Stimulated activated CD4-positive, alpha-beta T cell treated with anti-CD3 and anti-CD28 coated beads, Interleukin-1b, Interleukin-23, amount 100 ng/mL, for 4 hours (primary cell): ENCODE measurements around the gene CCR4.
A peak's percentile ranks its signal among the peaks of the same experiment; 100 is the strongest.
"Not testable (repeated sequence)": the region's sequence is repeated elsewhere in the genome, so short reads cannot be mapped to it uniquely, and the experiment has no call there.

Source experiments
- DNase-seq, 2 donors: peaks; one replicate each; pipeline ENCODE4 v3.0.0-alpha.2; 2020; ENCODE audit warnings: low read depth in 2 of 2

The CCR4 gene

GRCh38 chr3:32951410-32951811 lies at the start of gene CCR4:
CCR4 (plus strand) TSS chr3:32951644; CDS start chr3:32953423, 1,779 bp downstream.
- DNase-seq: peak; percentile 46 to 47

DNA sequence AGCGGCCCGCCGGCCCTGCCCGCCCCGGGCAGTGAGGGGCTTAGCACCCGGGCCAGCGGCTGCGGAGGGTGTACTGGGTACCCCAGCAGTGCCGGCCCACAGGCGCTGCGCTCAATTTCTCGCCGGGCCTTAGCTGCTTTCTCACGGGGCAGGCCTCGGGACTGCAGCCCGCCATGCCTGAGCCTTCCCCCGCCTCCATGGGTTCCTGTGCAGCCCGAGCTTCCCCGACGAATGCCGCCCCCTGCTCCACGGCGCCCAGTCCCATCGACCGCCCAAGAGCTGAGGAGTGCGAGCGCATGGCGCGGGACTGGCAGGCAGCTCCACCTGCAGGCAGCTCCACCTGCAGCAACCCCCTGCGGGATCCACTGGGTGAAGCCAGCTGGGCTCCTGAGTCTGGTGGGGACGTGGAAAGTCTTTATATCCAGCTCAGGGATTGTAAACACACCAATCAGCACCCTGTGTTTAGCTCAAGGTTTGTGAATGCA lies 48.5 kb upstream of the CCR4 start:
- peak; percentile 21 to 32 for DNase-seq

GRCh38 chr3:32903953-32904352 lies 47.5 kb upstream of the CCR4 start:
- no peak for DNase-seq

- DNase-seq: no peak
These were observed 41.4 kb upstream of the CCR4 start for GRCh38 chr3:32909999-32910398.

- DNase-seq: no peak
These were observed 40.5 kb upstream of the CCR4 start for GRCh38 chr3:32910954-32911353.

- no peak for DNase-seq
These were observed 39.4 kb upstream of the CCR4 start for GRCh38 chr3:32912046-32912445.

GRCh38 chr3:32913790-32914446 lies 37.5 kb upstream of the CCR4 start:
- DNase-seq: no peak

GRCh38 chr3:32919920-32920319 lies 31.5 kb upstream of the CCR4 start:
- DNase-seq: no peak

DNA sequence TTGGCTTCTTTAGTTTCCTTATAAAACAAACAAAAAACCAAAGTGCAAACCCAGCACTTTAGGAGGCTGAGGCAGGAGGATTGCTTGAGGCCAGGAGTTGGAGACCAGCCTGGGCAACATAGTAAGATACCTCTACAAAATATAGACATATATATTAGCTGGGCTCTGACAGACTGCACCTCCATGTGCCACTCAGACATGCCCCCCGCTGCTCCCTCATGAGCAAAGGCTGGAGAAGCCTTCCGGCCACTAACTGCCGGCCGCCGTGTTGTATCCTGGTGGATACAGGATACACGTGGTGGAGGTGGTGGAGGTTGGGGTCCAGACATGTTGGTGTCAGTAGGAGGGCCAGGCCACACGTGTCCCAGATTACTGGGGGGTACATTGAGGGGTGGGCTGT lies 29.4 kb upstream of the CCR4 start:
- no peak for DNase-seq

- DNase-seq: no peak
These were observed 21.3 kb upstream of the CCR4 start for GRCh38 chr3:32930161-32930560.

- DNase-seq: not testable (repeated sequence)
These were observed 20.2 kb upstream of the CCR4 start for GRCh38 chr3:32931273-32931672.

GRCh38 chr3:32934150-32934742 lies 17.2 kb upstream of the CCR4 start:
- DNase-seq: no peak

GRCh38 chr3:32937331-32937730 lies 14.1 kb upstream of the CCR4 start:
- no peak for DNase-seq

- not testable (repeated sequence) for DNase-seq
These were observed 11.7 kb upstream of the CCR4 start for GRCh38 chr3:32939531-32940284.

GRCh38 chr3:32940726-32941125 lies 10.7 kb upstream of the CCR4 start:
- no peak for DNase-seq

GRCh38 chr3:32945136-32945535 lies 6.3 kb upstream of the CCR4 start:
- no peak for DNase-seq

GRCh38 chr3:32945598-32945997 lies 5.8 kb upstream of the CCR4 start:
- not testable (repeated sequence) for DNase-seq

DNA sequence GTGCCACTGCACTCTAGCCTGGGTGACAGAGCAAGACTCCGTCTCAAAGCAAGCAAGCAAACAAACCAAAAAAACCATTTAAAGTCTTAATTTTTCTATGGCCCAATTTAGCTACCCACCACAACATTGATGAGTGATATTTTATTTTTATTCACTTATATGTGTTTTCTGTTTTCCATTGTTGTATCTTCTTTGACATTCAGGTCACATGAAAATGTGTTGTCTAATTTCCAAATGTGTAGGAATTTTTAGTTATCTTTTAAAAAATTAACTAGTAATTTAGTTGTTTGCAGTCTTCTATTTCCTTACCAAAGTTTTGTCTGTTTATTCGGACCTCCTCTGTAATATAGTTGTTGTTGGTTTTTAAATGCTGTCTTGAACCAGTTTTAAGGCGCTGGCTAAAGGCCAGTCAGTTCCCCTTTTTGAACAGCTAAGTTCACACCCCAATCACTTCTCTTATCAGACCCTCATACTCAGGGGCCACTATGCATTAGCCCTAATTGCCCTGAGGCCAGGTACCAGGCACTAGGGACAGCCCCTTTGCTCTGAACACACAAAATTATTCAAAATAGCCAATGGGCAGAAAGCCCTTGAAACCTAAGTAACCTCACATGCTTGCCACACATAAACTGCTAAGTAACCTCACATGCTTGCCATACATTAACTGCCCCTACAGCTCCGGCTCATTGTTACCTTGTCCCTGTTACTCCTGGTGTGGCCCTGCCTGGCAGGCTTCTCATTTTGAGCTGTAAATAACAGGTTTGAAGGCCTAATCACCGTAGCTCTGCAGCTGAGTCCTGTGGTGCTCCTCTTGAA lies 4.3 kb upstream of the CCR4 start:
- no peak for DNase-seq

DNA sequence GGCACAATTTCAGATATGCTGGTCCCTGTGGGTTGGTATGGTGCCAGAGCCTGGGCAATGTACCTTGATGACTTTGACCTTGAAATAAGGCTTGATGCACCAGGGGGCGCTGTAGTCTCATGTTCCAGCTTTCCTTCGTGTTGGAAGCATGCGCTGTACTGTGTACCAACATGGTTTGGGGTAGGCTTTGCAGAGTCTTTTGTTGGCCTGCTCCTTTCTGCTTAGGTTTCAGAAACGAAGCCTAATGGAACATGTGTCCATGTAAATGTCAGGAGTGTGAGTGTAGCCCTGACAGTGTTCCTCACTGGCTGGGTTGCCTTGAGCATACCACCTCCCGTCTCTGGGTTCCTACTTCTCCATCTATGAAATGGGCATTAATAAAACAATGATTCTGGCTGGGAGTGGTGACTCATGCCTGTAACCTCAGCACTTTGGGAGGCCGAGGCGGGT lies 3.6 kb upstream of the CCR4 start:
- peak; percentile 95 to 98 for DNase-seq

DNA sequence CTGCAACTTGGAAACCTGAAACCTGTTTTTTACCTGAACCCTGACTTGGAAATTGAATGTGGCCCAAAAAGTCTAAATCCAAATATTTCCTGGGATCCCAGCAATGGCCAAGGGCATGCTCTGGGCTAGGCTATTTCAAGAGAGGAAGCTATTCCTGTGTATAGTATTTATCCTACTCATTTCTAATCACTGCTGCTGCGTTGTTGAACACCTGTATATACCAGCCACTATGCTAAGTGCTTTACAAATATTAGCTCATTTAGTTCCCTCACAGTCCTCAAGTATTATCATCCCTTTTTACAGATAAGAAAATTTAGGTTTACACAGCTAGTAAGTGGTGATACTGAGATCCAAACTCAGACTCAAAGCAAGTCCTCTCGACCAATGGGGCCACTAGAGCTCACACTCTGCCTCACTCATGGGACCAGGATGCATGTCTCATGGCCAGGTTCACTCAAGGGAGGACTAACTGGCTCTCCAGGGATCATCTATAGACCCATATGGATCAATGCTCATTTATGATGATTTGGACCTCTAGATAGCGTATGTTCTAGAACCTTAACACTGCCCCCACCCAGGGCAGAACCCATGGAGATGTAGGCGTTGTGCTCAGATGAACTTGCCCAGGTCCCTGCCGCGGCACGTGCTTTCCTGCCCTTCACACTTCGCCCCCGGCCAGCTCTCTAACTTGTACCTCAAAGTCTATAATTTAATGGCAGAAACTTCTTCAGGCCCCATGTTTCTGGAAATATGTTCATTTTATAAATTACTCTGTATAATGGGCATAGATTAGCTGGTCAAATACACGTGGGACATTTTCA lies 2.6 kb upstream of the CCR4 start:
- no peak for DNase-seq

DNA sequence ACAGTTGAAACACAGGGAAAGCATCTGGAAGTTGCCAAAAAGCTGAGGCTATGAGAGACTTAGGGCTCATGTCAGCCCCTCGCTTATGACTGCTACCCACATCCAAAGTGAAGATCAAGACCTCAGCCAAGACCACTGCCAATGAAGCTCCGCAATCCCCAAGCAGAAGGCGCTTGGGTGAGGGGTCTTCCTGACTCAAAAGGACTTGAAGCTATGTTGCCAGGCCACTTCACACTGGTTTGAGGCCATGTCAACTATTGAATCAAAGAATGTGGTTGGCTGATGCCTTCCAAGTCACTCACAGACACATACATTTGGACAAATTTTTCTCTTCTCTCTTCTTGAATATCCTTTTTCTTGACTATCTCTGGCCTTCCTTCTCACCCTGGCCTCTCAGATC lies 928 bp upstream of the CCR4 start:
- no peak for DNase-seq
